Esophagus squamous epithelium (tissue), 5 donors: ENCODE measurements around the gene FCN1. TPM values are rescaled to one million over a fixed set of nuclear protein-coding genes. Genes with fewer than 3 reads are reported as not detected.

Experiments used
- DNase-seq: peaks from one replicate; lab custom pipeline; 2025; lab: John Stamatoyannopoulos, UW
- H3K27ac ChIP-seq, 4 donors: fragments of 200-600 bp; sonication (generic); one replicate each; pipeline ENCODE4 v1.5.1; 2016 to 2019; ENCODE audit warnings: mild to moderate bottlenecking in 1 of 4
- H3K27me3 ChIP-seq, 4 donors: fragments of 200-600 bp; sonication (generic); 1 replicate in 3 of 4; 2 replicates in 1 of 4; pipeline versions ENCODE4 v1.5.1 to v1.6.0; 2017 to 2021; ENCODE audit warnings: antibody characterized with exemption in 1 of 4
- H3K36me3 ChIP-seq, 3 donors: fragments of 200-600 bp; sonication (generic); one replicate each; pipeline ENCODE4 v1.5.1; 2016 to 2019
- H3K4me1 ChIP-seq, 3 donors: fragments of 200-600 bp; sonication (generic); one replicate each; pipeline ENCODE4 v1.5.1; 2017 to 2019
- H3K4me3 ChIP-seq, 4 donors: fragments of 200-600 bp; sonication (generic); 1 replicate in 3 of 4; 2 replicates in 1 of 4; pipeline ENCODE4 v1.5.1; 2016 to 2019; ENCODE audit warnings: mild to moderate bottlenecking in 2 of 4, moderate library complexity in 1 of 4
- H3K9me3 ChIP-seq, 3 donors: fragments of 200-600 bp; sonication (generic); one replicate each; pipeline ENCODE4 v1.5.1; 2016 to 2019
- POLR2A ChIP-seq, 4 donors: fragments of 450-650 bp; IDR thresholded peaks; one replicate each; pipeline ENCODE4 v1.6.1; 2017; ENCODE audit warnings: antibody characterized with exemption in 4 of 4, mild to moderate bottlenecking in 4 of 4, moderate library complexity in 3 of 4
- WGBS, 2 donors: methylation state at CpG; one replicate each; pipeline ENCODE4 v1.1.5; 2018; 5-methylcytosine and 5-hydroxymethylcytosine counted together
- intact Hi-C: fragments of 100-400 bp; cut with DNase I; formaldehyde crosslinking; loops from one replicate; pipeline ENCODE4 v1.15.0; 2022
- total RNA-seq, 4 donors: library from RNA; depleted of rRNA; stranded (reverse); fragments of >200 nt; gene quantifications; one replicate each; pipeline ENCODE4 v1.1.0, GENCODE V29; 2016
- TF ChIP-seq, protein P1 (sequence below), 6 experiments: fragments of 450-650 bp in 4 of 6; fragments of 200-600 bp in 2 of 6; sonication (generic) in 2 of 6; IDR thresholded peaks; one replicate each; pipeline ENCODE4 v1.5.1; 2016 to 2019; ENCODE audit warnings: antibody characterized with exemption in 6 of 6, mild to moderate bottlenecking in 4 of 6, moderate library complexity in 4 of 6
- donor health status: DM: yes; HTN: yes; CAD: no.

FCN1 gene
- total RNA-seq, 4 donors from 2014 or later, result 0.22 to 5.7 (median 0.76) TPM; not detected in 1

- WGBS, 2 donors, result 56 to 62% methylated on average over 11 to 14 of the region's 16 CpGs
- no peaks in the 10 kb centered on the region for H3K36me3 ChIP-seq
- H3K27me3 ChIP-seq, result peaks cover 0 to 37% (median 1%) of the 10 kb centered on the region in 4 donors
- TF ChIP-seq, protein P1, sequence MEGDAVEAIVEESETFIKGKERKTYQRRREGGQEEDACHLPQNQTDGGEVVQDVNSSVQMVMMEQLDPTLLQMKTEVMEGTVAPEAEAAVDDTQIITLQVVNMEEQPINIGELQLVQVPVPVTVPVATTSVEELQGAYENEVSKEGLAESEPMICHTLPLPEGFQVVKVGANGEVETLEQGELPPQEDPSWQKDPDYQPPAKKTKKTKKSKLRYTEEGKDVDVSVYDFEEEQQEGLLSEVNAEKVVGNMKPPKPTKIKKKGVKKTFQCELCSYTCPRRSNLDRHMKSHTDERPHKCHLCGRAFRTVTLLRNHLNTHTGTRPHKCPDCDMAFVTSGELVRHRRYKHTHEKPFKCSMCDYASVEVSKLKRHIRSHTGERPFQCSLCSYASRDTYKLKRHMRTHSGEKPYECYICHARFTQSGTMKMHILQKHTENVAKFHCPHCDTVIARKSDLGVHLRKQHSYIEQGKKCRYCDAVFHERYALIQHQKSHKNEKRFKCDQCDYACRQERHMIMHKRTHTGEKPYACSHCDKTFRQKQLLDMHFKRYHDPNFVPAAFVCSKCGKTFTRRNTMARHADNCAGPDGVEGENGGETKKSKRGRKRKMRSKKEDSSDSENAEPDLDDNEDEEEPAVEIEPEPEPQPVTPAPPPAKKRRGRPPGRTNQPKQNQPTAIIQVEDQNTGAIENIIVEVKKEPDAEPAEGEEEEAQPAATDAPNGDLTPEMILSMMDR (IDR thresholded peaks at IDR 0.05), result no peak
- no peak for TF ChIP-seq POLR2A (IDR thresholded peaks at IDR 0.05)
- H3K4me1 ChIP-seq, result peaks cover 0 to 6% (median 0%) of the 10 kb centered on the region in 3 donors
- H3K4me3 ChIP-seq, result no peak overlapping the region
- no peak overlapping the region for H3K27ac ChIP-seq
- intact Hi-C loops, result no loop called here
- no peak for DNase-seq
- no peaks in the 10 kb centered on the region for H3K9me3 ChIP-seq
These were observed 45.9 kb downstream of the FCN1 start for GRCh38 chr9:134871697-134872340.

- intact Hi-C loops, result no loop called here
- Histone ChIP-seq H3K27ac (no peak overlapping the region), H3K4me1 (peaks cover 0 to 6% (median 0%) of the 10 kb centered on the region in 3 donors), H3K4me3 (no peak overlapping the region), H3K9me3 (no peaks in the 10 kb centered on the region), H3K27me3 (peaks cover 0 to 37% (median 1%) of the 10 kb centered on the region in 4 donors), H3K36me3 (no peaks in the 10 kb centered on the region)
- 69 to 78% methylated on average over 12 to 23 of the region's 30 CpGs for WGBS, 2 donors
- TF ChIP-seq POLR2A (IDR thresholded peaks at IDR 0.05), result no peak
- TF ChIP-seq, protein P1 (IDR thresholded peaks at IDR 0.05), result no peak
- no peak for DNase-seq
These were observed 46.7 kb downstream of the FCN1 start for GRCh38 chr9:134870746-134871662.

- intact Hi-C loops, result no loop called here
- no peak for DNase-seq
- no peaks in the 10 kb centered on the region for H3K9me3 ChIP-seq
- no peak for TF ChIP-seq POLR2A (IDR thresholded peaks at IDR 0.05)
- TF ChIP-seq, protein P1 (IDR thresholded peaks at IDR 0.05), result no peak
- H3K27me3 ChIP-seq, result peaks cover 0 to 39% (median 1%) of the 10 kb centered on the region in 4 donors
- H3K4me3 ChIP-seq, result no peak overlapping the region
- peaks cover 0 to 6% (median 0%) of the 10 kb centered on the region in 3 donors for H3K4me1 ChIP-seq
- WGBS, 2 donors, result no CpG with 5 or more reads among the region's 11 CpGs
- no peak overlapping the region for H3K27ac ChIP-seq
- no peaks in the 10 kb centered on the region for H3K36me3 ChIP-seq
These were observed 47.4 kb downstream of the FCN1 start for GRCh38 chr9:134870301-134870694.

GRCh38 chr9:134869554-134870300, 48.0 kb downstream of the FCN1 start:
- intact Hi-C loops, result no loop called here
- no peak for DNase-seq
- no peak overlapping the region for H3K27ac ChIP-seq
- WGBS, 2 donors, result 67 to 81% methylated on average over 3 to 6 of the region's 17 CpGs
- TF ChIP-seq, protein P1 (IDR thresholded peaks at IDR 0.05), result no peak
- no peak for TF ChIP-seq POLR2A (IDR thresholded peaks at IDR 0.05)
- H3K9me3 ChIP-seq, result no peaks in the 10 kb centered on the region
- H3K27me3 ChIP-seq, result peaks cover 0 to 41% (median 1%) of the 10 kb centered on the region in 4 donors
- H3K36me3 ChIP-seq, result no peaks in the 10 kb centered on the region
- no peak overlapping the region for H3K4me3 ChIP-seq
- peaks cover 0 to 10% (median 0%) of the 10 kb centered on the region in 3 donors for H3K4me1 ChIP-seq
